ENCODE data around the gene NRTN. TPM values are rescaled to one million over a fixed set of nuclear protein-coding genes. Genes with fewer than 3 reads are reported as not detected.
"Not testable (repeated sequence)": the region's sequence is repeated elsewhere in the genome, so short reads cannot be mapped to it uniquely, and the experiment has no call there.

The NRTN gene
- total RNA-seq, 1 donor from 2014 or later = 2.8 TPM

DNA sequence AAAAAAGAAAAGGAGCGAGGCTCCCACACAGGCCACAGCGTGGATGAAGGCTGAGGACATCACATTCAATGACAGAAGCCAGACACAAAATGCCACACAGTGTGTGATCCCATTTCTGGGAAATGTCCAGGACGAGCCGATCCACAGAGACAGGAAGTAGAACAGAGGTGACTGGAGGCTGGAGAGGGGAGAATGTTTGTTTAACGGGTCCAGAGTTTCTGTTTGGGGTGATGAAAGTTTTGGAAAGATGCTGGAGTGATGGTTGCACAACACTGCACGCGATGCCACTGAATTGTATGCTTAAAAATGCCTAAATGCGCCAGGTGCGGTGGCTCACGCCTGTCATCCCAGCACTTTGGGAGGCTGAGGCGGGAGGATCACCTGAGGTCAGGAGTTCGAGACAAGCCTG lies 66.1 kb downstream of the NRTN start:
- TF ChIP-seq, protein P1, sequence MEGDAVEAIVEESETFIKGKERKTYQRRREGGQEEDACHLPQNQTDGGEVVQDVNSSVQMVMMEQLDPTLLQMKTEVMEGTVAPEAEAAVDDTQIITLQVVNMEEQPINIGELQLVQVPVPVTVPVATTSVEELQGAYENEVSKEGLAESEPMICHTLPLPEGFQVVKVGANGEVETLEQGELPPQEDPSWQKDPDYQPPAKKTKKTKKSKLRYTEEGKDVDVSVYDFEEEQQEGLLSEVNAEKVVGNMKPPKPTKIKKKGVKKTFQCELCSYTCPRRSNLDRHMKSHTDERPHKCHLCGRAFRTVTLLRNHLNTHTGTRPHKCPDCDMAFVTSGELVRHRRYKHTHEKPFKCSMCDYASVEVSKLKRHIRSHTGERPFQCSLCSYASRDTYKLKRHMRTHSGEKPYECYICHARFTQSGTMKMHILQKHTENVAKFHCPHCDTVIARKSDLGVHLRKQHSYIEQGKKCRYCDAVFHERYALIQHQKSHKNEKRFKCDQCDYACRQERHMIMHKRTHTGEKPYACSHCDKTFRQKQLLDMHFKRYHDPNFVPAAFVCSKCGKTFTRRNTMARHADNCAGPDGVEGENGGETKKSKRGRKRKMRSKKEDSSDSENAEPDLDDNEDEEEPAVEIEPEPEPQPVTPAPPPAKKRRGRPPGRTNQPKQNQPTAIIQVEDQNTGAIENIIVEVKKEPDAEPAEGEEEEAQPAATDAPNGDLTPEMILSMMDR (IDR thresholded peaks at IDR 0.05; ENCODE audit: unreplicated experiment) = no peak
- no peak overlapping the region for H3K4me3 Mint-ChIP-seq
- no peaks in the 10 kb centered on the region for H3K36me3 Mint-ChIP-seq
- peaks cover 2% of the 10 kb centered on the region for H3K4me1 Mint-ChIP-seq
- no peak for DNase-seq (ENCODE audit: low spot score in 2 of 2, unreplicated experiment in 2 of 2)
- H3K27me3 Mint-ChIP-seq (ENCODE audit: low read depth) = no peaks in the 10 kb centered on the region
- no peak overlapping the region for H3K27ac Mint-ChIP-seq
- no peaks in the 10 kb centered on the region for H3K9me3 Mint-ChIP-seq

DNA sequence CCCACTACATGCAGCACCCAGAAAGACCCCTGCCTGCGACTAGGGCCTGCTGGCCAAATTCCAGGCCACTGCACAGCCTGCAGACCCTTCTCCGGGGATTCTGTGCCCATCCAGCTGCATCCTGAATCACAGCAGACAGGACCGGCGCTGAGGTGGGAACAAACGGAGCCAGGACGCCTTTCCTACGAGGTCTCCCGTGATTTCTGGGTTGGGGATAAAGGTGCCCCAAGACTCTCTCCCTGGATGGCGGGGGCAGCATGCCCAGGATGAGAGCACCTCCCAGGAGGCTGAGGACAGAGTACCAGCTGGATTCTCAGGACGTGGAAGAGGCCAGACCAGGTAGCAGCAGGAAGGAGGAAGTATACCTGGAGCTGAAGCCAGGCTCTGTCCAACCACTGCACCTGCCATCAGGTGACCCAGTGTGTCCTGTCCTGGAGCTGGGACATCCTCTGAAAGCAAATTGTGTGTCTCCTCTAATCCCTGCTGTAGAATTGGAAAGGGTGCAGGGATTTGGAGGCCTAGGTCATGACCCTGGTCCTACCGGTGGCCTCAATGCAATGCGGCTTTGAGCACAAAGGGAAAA lies 68.8 kb downstream of the NRTN start:
- TF ChIP-seq, protein P1 (IDR thresholded peaks at IDR 0.05; ENCODE audit: unreplicated experiment) = no peak
- Mint-ChIP-seq H3K27ac (no peak overlapping the region), H3K9me3 (no peaks in the 10 kb centered on the region), H3K36me3 (no peaks in the 10 kb centered on the region), H3K4me1 (peaks cover 8% of the 10 kb centered on the region), H3K27me3 (ENCODE audit: low read depth) (no peaks in the 10 kb centered on the region), H3K4me3 (no peak overlapping the region)
- no peak for DNase-seq (ENCODE audit: low spot score in 2 of 2, unreplicated experiment in 2 of 2)

DNA sequence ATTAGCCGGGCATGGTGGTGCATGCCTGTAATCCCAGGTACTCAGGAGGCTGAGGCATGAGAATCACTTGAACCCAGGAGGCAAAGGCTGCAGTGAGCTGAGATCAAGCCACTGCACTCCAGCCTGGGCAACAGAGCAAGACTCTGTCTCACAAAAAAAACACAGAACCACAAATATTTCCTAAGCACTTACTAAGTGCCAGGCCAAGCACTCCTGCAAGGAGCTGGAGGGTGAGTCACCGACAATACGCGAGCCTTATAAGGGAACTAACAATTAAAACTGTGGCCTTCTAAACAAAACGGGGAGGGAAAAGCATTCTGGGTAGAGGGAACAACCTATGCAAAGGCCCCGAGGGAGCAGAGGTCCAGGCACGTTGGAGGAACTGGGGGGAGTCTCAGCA lies 69.6 kb downstream of the NRTN start:
- not testable (repeated sequence) for H3K9me3 Mint-ChIP-seq; DNase-seq (ENCODE audit: low spot score in 2 of 2, unreplicated experiment in 2 of 2); H3K4me1 Mint-ChIP-seq; H3K36me3 Mint-ChIP-seq; H3K4me3 Mint-ChIP-seq; H3K27ac Mint-ChIP-seq; H3K27me3 Mint-ChIP-seq (ENCODE audit: low read depth)

DNA sequence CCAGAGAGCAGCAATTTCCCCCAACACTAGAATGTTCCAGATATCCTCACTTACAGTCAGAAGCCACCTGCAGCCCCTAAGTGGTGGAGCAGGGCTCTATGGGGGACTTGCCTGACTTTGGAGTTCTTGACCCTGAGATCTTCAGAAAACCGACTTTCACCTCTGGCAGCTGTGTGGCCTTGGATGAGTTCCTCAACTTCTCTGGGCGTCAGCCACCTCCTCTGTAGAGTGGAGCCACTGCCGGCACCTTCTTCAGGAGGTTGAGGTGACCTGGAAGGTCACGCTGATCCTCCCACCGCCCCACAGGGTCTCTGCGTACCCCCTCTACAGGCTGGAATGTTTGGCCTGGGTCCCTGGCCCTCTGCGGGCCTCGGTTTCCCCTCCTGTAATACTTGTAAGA lies 72.6 kb downstream of the NRTN start:
- Mint-ChIP-seq H3K36me3 (no peaks in the 10 kb centered on the region), H3K9me3 (no peaks in the 10 kb centered on the region), H3K27ac (no peak overlapping the region), H3K4me3 (no peak overlapping the region), H3K4me1 (peaks cover 16% of the 10 kb centered on the region), H3K27me3 (ENCODE audit: low read depth) (no peaks in the 10 kb centered on the region)
- DNase-seq (ENCODE audit: low spot score in 2 of 2, unreplicated experiment in 2 of 2) = no peak
- TF ChIP-seq, protein P1 (IDR thresholded peaks at IDR 0.05; ENCODE audit: unreplicated experiment) = no peak

DNA sequence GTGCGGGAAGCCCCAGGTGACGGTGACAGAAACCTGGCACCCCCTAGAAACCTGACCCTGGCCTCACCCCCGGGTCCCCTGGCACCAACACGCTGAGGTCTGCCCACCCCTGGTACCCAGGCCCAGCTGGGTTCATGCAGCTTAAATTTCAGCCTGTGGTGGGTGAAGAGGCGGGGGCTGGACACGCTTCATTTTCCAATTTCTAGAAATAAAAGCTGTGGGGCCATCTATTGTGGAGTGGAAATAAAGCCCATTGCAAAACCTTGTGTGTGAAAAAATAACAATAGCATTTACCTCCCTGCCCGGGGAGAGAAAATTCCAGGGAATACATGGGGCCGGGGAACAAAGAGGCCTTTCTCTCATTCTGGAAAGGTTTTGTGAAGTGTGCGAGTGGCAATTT lies 73.0 kb downstream of the NRTN start:
- TF ChIP-seq, protein P1 (IDR thresholded peaks at IDR 0.05; ENCODE audit: unreplicated experiment) = no peak
- Mint-ChIP-seq H3K4me1 (peaks cover 16% of the 10 kb centered on the region), H3K36me3 (no peaks in the 10 kb centered on the region), H3K9me3 (no peaks in the 10 kb centered on the region), H3K27ac (no peak overlapping the region), H3K4me3 (no peak overlapping the region), H3K27me3 (ENCODE audit: low read depth) (no peaks in the 10 kb centered on the region)
- DNase-seq (ENCODE audit: low spot score in 2 of 2, unreplicated experiment in 2 of 2) = no peak

Other genes with a start within 250 kb of the NRTN start
- gene TINCR, start 237.1 kb upstream of the NRTN start, total RNA-seq = 2.5 to 4.3 TPM (median 2.5 TPM) in 3 replicates
- gene SAFB2, start 182.3 kb upstream of the NRTN start, total RNA-seq = 70.5 to 80.3 TPM (median 78.4 TPM) in 3 replicates
- gene SAFB, start 182.0 kb upstream of the NRTN start, total RNA-seq = 139 to 147 TPM (median 142 TPM) in 3 replicates
- 30.0 to 32.3 TPM (median 30.7 TPM) in 3 replicates for gene MICOS13, start 124.6 kb upstream of the NRTN start, total RNA-seq
- 15.9 to 16.7 TPM (median 16.0 TPM) in 3 replicates for gene HSD11B1L, start 124.0 kb upstream of the NRTN start, total RNA-seq
- 947 to 1,016 TPM (median 998 TPM) in 3 replicates for gene RPL36, start 114.8 kb upstream of the NRTN start, total RNA-seq
- gene LONP1, start 84.9 kb upstream of the NRTN start, total RNA-seq = 63.4 to 69.8 TPM (median 69.6 TPM) in 3 replicates
- not detected in 3 replicates for gene CATSPERD, start 84.4 kb upstream of the NRTN start, total RNA-seq
- gene PRR22, start 20.3 kb upstream of the NRTN start, total RNA-seq = 5.4 to 6.0 TPM (median 5.9 TPM) in 3 replicates
- gene DUS3L, start 13.9 kb upstream of the NRTN start, total RNA-seq = 54.0 to 61.1 TPM (median 56.9 TPM) in 3 replicates
- 0.32 TPM in 1 of 3 replicates, not detected in the others for gene FUT6, start 34.6 kb downstream of the NRTN start, total RNA-seq
- 0.49 to 1.1 TPM (median 0.90 TPM) in 3 replicates for gene FUT3, start 46.4 kb downstream of the NRTN start, total RNA-seq
- 0.47 to 0.79 TPM (median 0.73 TPM) in 3 replicates for gene FUT5, start 65.5 kb downstream of the NRTN start, total RNA-seq
- 229 to 235 TPM (median 233 TPM) in 3 replicates for gene NDUFA11, start 98.7 kb downstream of the NRTN start, total RNA-seq
- gene VMAC, start 99.8 kb downstream of the NRTN start, total RNA-seq = 11.0 to 12.3 TPM (median 11.0 TPM) in 3 replicates
- 16.2 to 17.2 TPM (median 16.7 TPM) in 3 replicates for gene CAPS, start 109.2 kb downstream of the NRTN start, total RNA-seq
- 83.3 to 89.8 TPM (median 87.2 TPM) in 3 replicates for gene RANBP3, start 173.1 kb downstream of the NRTN start, total RNA-seq

Data from mesothelial cell of epicardium (in vitro differentiated cells).